ENCODE data around the gene COX6B2. TPM values are rescaled to one million over a fixed set of nuclear protein-coding genes. Genes with fewer than 3 reads are reported as not detected.

The COX6B2 gene
- polyA plus RNA-seq, 3 donors, result 0.36 TPM; not detected in 2

DNA sequence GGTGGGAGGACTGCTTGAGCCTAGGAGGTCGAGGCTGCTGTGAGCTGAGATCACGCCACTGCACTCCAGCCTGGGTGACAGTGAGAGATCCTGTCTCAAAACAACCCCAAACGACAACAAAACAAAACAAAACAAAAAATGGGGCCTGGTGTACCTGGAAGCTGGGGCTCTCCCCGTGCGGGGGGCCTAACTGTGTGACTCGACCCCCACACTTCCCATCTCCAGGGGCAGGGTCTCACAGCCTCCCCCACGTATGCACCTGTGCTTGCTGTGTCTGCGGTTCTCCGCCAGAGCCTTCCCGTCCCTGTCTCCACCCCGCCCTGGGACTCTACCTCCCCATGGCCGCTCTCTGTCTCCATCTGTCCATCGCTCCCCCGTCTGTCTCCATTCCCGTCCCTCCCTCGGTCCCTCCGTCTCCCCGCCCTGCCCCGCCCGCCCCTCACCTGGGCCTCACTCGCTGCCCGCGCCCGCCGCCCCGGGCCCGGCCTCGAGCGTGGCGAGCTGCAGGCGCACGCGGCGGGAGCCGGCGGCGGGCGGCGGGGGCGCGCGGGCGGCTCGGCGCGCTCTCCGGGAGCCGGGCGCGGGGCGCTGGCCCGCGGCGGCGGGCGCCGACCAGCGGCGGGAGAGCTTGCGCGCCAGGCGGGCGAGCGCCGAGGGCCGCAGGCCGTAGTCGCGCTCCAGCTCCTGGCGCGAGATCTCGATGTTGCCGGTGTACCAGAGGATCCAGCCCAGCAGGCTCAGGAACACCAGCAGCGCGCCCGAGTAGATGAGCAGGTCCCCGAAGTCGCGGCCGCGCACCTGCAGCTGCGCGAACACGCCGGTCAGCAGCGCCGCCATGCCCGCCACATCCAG is 29.0 kb upstream of the COX6B2 start:
- TF ChIP-seq, protein P1, sequence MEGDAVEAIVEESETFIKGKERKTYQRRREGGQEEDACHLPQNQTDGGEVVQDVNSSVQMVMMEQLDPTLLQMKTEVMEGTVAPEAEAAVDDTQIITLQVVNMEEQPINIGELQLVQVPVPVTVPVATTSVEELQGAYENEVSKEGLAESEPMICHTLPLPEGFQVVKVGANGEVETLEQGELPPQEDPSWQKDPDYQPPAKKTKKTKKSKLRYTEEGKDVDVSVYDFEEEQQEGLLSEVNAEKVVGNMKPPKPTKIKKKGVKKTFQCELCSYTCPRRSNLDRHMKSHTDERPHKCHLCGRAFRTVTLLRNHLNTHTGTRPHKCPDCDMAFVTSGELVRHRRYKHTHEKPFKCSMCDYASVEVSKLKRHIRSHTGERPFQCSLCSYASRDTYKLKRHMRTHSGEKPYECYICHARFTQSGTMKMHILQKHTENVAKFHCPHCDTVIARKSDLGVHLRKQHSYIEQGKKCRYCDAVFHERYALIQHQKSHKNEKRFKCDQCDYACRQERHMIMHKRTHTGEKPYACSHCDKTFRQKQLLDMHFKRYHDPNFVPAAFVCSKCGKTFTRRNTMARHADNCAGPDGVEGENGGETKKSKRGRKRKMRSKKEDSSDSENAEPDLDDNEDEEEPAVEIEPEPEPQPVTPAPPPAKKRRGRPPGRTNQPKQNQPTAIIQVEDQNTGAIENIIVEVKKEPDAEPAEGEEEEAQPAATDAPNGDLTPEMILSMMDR (IDR thresholded peaks at IDR 0.05), result no peak
- Histone ChIP-seq H3K27ac (ENCODE audit: low read depth in 1 of 2, low read length in 2 of 2) (no peak overlapping the region), H3K4me2 (replicated peaks; ENCODE audit: extremely low read depth, low read length, poor library complexity, severe bottlenecking) (peak overlapping the region; percentile 99), H3K36me3 (replicated peaks in 1 of 2; ENCODE audit: control insufficient read depth in 1 of 2, insufficient read depth in 2 of 2, low read length in 2 of 2) (peaks cover 14 to 15% of the 10 kb centered on the region in 2 donors), H4K20me1 (ENCODE audit: insufficient read depth, low read length) (peaks cover 27% of the 10 kb centered on the region), H2AFZ (ENCODE audit: insufficient read depth, low read depth, low read length, poor library complexity, severe bottlenecking) (peak overlapping the region; percentile 90), H3K79me2 (ENCODE audit: insufficient read depth, low read length) (peaks cover 27% of the 10 kb centered on the region), H3K4me1 (ENCODE audit: control insufficient read depth in 1 of 2, insufficient read depth in 2 of 2, low read length in 2 of 2) (peaks cover 41 to 46% of the 10 kb centered on the region in 2 donors), H3K9me3 (replicated peaks in 1 of 2; ENCODE audit: control insufficient read depth in 1 of 2, insufficient read depth in 1 of 2, low read length in 2 of 2) (no peaks in the 10 kb centered on the region), H3K9ac (ENCODE audit: insufficient read depth, low read length, poor library complexity, severe bottlenecking) (peak overlapping the region; percentile 83), H3K4me3 (replicated peaks in 1 of 3; ENCODE audit: low read depth in 2 of 3, low read length in 3 of 3) (peak overlapping the region; percentile 19 to 92 (median 27)), H3K27me3 (ENCODE audit: control insufficient read depth in 2 of 2, insufficient read depth in 2 of 2, low read length in 2 of 2) (peaks cover 0 to 2% of the 10 kb centered on the region in 2 donors)
- peaks cover 0 to 3% (median 0%) of the 10 kb centered on the region in 7 donors for H3K9me3 Mint-ChIP-seq
- H3K4me1 Mint-ChIP-seq, result peaks cover 43% of the 10 kb centered on the region
- DNase-seq, result peak; percentile 44 to 55 (median 46)
- H3K27ac Mint-ChIP-seq, result peak overlapping the region in 4 of 7 donors; percentile 50 to 79 (median 56)
- H3K36me3 Mint-ChIP-seq, result peaks cover 19 to 24% of the 10 kb centered on the region in 2 donors
- H3K4me3 Mint-ChIP-seq, result peak overlapping the region; percentile 79 to 88
- intact Hi-C loops (cut with micrococcal nuclease), result loop anchor here (2.0 to 5.0 kb wide), 5 partner anchors 41 to 91 kb away; partner anchors contain the start of gene KMT5C (in 1 of the 2)
- H3K27me3 Mint-ChIP-seq (ENCODE audit: low read depth in 3 of 3), result peaks cover 7 to 20% (median 13%) of the 10 kb centered on the region in 3 donors
- WGBS (ENCODE audit: insufficient coverage), result 1% methylated on average over 79 of the region's 88 CpGs

DNA sequence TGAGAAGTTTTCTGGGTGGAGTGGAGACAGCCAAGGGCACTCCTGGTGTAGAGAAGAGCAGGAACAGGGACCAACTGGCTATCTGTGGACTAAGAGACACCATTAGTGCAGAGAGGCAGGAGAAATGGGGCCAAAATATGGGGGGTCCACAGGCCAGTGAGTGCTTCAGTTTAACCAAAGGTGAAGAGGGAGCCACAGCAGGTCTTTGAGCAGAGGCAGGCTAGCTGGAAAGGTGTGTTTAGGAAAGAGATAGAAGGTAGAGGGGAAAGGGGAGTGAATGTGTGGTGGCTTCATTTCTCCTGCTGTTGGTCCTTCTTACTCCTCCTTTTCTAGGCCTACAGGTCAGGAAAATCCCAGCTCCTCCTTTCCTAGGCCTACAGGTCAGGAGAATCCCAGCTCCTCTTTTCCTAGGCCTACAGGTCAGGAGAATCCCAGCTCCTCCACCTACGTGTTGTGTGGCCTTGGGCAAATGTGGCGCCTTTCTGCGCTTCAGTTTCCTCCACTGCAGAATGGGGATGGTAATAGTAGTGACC is 28.1 kb upstream of the COX6B2 start:
- Histone ChIP-seq H3K4me3 (replicated peaks in 1 of 3; ENCODE audit: low read depth in 2 of 3, low read length in 3 of 3) (no peak overlapping the region), H3K4me1 (ENCODE audit: control insufficient read depth in 1 of 2, insufficient read depth in 2 of 2, low read length in 2 of 2) (peaks cover 32 to 37% of the 10 kb centered on the region in 2 donors), H2AFZ (ENCODE audit: insufficient read depth, low read depth, low read length, poor library complexity, severe bottlenecking) (no peak overlapping the region), H4K20me1 (ENCODE audit: insufficient read depth, low read length) (peaks cover 18% of the 10 kb centered on the region), H3K27ac (ENCODE audit: low read depth in 1 of 2, low read length in 2 of 2) (no peak overlapping the region), H3K27me3 (ENCODE audit: control insufficient read depth in 2 of 2, insufficient read depth in 2 of 2, low read length in 2 of 2) (peaks cover 0 to 8% of the 10 kb centered on the region in 2 donors), H3K4me2 (replicated peaks; ENCODE audit: extremely low read depth, low read length, poor library complexity, severe bottlenecking) (no peak overlapping the region), H3K36me3 (replicated peaks in 1 of 2; ENCODE audit: control insufficient read depth in 1 of 2, insufficient read depth in 2 of 2, low read length in 2 of 2) (peaks cover 5 to 6% of the 10 kb centered on the region in 2 donors), H3K79me2 (ENCODE audit: insufficient read depth, low read length) (peaks cover 18% of the 10 kb centered on the region), H3K9ac (ENCODE audit: insufficient read depth, low read length, poor library complexity, severe bottlenecking) (no peak overlapping the region), H3K9me3 (replicated peaks in 1 of 2; ENCODE audit: control insufficient read depth in 1 of 2, insufficient read depth in 1 of 2, low read length in 2 of 2) (no peaks in the 10 kb centered on the region)
- peaks cover 34% of the 10 kb centered on the region for H3K4me1 Mint-ChIP-seq
- WGBS (ENCODE audit: insufficient coverage), result 100% methylated on average over 2 of the region's 3 CpGs
- H3K27ac Mint-ChIP-seq, result no peak overlapping the region
- peaks cover 10 to 15% of the 10 kb centered on the region in 2 donors for H3K36me3 Mint-ChIP-seq
- intact Hi-C loops (cut with micrococcal nuclease), result loop anchor here (5.0 kb wide), 4 partner anchors 40 to 90 kb away; no protein-coding TSS in a partner anchor
- H3K4me3 Mint-ChIP-seq, result peak overlapping the region; percentile 79 to 88
- DNase-seq, result no peak
- H3K9me3 Mint-ChIP-seq, result peaks cover 0 to 3% (median 0%) of the 10 kb centered on the region in 7 donors
- TF ChIP-seq, protein P1 (IDR thresholded peaks at IDR 0.05), result no peak
- H3K27me3 Mint-ChIP-seq (ENCODE audit: low read depth in 3 of 3), result peaks cover 13 to 24% (median 23%) of the 10 kb centered on the region in 3 donors
